ENCODE results near the gene ARL8B.
"Not testable (repeated sequence)": the region's sequence is repeated elsewhere in the genome, so short reads cannot be mapped to it uniquely, and the experiment has no call there.

The ARL8B gene

DNA sequence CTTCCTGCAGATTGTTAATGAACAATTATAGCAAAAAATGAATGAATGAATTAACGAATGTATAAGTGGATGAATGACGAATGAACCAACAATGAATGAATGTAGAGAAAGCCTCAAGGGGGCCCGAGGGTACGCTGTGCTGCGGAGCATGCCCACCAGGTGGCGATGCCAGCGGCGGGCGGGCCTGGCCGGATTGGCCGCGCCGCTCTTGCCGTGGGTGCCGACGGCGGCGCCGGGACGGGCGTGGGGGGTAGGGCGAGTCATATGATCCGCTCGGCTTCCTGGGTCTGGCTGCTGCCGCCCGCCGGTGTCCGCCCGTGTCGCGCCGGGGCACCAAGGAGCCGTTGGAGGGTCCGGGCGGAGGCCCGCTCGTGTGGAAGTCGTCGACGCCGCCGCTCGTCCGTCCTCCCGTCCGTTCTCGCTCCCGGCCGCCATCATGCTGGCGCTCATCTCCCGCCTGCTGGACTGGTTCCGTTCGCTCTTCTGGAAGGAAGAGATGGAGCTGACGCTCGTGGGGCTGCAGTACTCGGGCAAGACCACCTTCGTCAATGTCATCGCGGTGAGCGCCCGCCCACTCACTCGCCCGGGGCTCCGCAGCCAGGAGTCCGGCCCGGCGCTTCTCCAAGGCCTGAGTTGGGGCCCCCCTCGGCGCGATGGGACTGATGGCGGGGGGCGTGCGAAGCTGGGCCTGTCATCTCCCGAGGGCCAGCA lies at the start of gene ARL8B:
Gene ARL8B (plus strand): TSS at position 263 of the 711 bp plus-strand sequence. CDS start 174 bp downstream, at position 437.
- peak; percentile 93 to 96 for DNase-seq

- no peak for DNase-seq
Measured at GRCh38 chr3:5073374-5074085, 48.6 kb upstream of the ARL8B start.

DNA sequence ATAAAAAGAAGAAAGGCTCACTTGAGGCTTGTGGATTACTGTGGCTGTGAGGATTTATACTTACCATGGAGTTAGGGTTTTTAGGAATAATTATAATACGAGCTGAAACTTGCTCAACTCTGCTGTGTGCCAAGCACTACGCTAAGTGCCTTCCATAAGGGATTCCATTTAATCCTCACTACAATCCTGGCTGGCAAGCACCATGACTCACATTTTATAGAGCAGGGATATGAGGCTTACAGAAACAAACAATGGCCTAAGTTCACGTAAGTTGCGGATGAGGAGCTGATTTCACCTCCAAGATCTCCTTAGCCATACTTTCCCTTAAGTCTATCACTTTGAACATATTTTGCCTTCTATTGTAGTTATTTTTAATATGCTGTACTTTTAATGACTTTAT lies 43.9 kb upstream of the ARL8B start:
- no peak for DNase-seq

GRCh38 chr3:5079761-5080160 lies 42.3 kb upstream of the ARL8B start:
- DNase-seq: no peak

DNA sequence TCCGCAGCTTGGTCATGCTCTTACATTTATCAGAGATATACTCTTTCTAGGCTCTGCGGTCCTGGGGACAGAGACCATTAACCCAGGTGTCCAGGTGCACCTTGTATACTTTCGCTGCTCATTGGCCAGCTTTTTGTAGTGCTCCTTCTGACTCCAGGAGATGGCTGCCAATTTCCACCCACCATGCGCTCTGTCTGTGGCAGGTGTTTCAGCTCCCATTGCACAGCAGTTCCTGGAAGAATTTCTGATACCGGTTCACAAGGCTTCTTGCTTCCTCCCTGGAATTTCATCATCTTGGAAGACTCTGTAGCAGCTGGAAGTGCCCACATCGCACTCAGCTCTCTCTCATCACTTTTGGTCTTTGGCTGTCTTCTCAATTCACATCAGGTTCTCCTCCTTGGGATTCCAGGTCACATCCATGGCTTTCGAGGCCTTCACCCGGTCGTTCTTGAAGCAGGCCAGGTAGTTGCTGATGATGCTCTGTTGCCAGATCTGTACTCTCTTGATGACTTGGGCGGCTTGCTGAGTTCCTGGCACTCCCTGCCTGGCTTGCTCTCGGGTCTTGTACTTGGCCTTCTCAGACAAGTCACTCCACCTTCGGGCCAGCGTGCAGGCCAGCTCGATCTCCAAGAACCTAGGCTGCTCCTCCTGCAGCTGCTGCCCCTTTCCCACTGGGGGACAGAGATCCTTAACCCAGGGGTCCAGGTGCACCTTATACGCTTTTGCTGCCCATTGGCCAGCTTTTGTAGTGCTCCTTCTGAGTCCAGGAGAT lies 41.1 kb upstream of the ARL8B start:
- no peak for DNase-seq

GRCh38 chr3:5081973-5082788 lies 39.9 kb upstream of the ARL8B start:
- not testable (repeated sequence) for DNase-seq

DNA sequence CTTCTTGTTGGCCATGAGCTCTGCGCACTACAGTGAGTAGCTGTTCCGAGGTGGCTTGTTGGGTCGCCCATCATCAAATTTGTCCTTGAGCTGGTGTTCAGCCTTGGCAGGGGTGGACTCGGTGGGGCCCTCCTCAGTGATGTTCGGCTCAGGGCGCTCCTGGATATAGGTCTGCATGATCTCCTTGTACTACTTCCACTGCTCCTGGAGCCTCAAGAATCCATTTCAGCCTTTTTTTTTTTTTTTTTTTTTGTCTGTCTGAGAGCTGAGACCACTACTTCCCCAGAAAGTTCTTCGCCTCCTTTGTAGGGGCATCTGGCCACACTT lies 39.3 kb upstream of the ARL8B start:
- no peak for DNase-seq

DNA sequence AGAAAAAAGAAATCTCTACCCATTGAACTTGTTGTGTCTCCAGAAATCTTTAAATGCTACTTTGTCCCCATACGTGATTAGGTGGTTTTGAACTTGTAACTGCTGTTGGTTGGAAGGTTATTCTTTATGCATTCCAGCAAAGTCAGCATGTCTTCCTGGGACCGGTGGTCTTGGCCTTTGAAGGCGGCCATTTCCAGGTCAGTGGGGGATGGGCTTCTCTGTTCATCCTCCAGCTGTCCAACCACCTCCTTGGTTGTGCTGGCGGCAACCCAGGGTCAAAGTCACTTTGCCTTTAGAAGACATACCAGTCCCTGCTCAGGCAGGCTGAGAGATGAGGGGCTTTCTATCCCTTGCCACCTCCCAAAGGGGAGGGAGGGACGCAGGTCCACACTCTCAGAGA lies 37.9 kb upstream of the ARL8B start:
- DNase-seq: no peak

DNA sequence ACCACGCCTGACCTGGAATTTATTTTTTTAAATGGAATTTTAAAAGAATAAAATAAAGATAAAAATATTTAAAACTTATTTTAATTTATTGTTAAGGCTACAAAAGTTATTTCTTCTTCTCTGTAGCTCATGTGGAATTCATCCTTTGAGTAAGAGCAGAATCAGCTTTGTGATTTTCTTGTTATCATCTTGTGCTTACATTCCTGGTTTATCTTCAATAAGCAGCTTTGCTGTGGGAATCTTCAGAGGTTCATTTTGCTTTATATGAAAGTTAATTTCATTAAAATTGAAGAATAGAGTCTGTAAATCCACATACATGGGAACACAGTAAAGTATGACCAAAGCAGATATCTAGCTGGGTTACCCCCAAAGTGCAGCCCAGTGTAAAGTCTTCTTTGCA lies 35.4 kb upstream of the ARL8B start:
- no peak for DNase-seq

DNA sequence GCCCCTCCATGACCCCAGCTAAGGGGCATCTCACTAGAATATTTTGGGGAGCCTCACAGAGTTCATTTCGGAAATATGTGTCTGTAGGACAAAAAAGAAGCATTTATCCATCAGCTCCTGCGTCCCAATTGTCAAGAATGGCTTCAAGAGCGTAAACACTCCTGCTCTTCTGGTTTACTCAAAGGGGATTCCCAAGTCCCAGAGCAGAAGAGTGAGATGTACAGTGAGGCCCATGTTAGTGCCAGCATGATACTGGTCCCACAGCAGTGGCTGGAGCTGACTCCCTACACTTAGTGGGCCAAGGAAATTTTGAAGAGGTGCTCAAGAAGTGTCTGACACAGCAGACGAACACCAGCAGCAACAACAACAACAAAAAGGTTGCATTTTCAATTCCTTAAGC lies 34.9 kb upstream of the ARL8B start:
- no peak for DNase-seq

DNA sequence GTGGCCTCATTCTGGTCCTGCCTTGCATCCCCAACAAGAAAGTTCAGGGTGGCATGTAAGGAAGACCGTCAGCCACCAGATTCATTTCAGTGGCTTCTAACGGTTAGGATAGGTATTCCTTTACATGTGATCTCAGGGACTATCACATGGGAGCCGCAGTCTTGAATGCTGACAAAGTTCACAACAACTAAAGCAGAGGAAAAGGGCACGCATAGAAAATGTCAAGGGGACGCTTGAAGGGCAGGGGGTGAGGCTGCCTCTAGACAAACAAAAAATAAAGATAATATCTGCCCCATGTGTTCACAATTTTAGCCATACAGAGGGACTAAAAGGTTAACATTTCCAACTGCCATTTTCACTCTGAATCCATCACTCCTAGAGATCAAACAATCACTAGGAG lies 31.9 kb upstream of the ARL8B start:
- DNase-seq: no peak

GRCh38 chr3:5092018-5092417 lies 30.1 kb upstream of the ARL8B start:
- DNase-seq: no peak

- DNase-seq: no peak
Measured at GRCh38 chr3:5093731-5094130, 28.4 kb upstream of the ARL8B start.

DNA sequence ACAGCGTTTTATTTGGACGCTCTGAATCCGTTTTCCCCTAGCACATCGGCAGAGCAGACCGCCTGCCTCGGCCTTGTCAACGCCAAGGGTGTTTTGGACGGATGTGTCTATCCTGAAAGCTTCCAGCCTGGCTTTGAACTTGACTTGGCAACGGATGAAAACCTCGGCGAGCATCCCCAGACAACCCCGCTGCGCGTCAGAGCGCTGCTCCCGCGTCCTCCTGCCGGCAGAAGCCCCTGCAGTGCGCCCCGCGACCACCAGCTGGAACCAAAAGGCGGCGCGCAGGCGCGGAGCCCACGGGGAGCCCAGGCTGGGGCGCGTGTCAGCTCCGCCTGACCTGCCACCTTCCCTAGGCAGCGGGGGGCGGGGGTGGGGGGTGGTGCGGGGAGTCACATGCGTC lies 26.2 kb upstream of the ARL8B start:
- DNase-seq: peak in 1 of 2 donors; percentile 3

DNA sequence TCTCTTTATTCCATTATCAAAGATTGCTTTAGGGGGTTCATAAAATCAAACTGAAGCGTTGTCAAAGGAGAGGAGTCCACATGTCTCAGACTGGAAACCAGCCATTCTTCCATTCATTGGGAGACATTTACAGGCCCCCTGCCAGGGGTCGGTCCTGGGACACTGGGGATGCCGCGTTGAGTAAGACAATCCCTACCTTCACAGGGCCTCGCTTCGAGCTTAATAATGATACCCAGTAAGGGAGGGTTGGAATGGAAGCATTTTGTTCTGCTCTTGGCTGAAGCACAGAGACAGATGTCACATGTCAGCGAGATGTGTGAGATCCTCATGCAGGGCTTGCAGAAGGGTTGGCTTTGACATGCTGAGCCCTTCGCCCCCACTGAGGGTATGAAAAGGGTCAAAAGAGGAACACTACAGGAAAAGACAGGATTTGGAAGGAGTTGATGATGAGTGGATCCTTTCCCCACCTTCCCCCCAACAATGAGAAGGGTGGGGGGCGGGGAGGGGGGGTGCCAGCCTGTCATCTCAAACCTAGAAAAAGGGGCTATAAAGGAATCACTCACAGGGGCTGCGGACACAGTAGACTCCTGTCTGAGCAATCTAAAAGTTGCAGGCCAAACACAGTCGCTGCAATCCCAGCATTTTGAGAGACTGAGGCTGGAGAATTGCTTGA lies 25.6 kb upstream of the ARL8B start:
- DNase-seq: no peak

DNA sequence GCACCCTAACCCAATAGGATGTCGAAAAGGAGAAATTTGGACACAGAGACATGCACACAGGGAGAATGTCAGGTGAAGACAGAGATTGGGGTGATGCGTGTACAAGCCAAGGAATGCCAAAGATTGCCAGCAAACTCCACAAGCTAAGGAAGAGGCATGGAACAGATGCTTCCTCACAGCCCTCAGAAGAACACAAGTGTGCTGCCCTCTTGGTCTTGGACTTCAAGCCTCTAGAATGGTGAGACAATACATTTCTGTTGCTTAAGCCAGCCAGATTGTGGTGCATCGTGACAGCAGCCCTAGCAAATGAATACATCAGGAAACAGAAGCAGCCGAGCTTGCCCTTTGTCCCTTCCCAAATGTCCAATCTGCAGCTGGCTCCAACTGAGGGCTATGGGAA lies 23.7 kb upstream of the ARL8B start:
- DNase-seq: no peak

DNA sequence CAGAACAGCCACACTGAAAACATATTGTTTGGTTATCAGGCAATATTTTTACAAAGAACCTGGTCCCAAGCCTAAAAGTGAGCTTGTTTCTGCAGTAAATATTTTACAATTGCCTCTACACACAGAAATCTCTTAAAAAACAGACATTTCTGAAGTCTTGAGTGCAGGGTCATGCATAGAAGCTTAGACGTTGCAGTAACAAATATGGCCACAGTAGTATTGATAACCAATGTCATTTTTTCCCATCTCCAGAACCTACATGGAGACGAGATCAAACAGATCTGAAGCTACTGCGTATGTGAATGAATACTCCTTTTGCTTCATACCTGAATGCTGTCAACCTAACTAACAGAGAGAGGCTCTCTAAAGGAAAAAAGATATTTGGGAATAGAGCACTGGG lies 19.6 kb upstream of the ARL8B start:
- DNase-seq: no peak

DNA sequence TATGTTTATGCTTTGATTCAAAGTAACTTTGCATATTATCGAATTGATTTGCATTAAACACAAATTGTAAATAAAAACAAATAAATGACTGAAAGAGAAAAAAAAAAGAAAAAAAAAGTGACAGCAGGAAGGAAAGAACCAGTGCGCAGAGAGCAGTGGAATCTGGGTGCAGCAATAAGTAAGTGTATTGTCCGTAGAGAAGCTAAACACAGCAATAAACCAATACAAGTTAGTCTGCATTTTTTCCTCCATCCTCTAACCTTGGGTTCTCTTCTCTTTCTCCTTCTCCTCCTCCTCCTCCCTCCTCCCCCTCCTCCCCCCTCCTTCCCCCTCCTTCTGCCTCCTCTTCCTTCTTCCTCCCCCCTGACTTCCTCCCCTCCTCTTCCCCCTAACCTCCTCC lies 18.3 kb upstream of the ARL8B start:
- no peak for DNase-seq

- no peak for DNase-seq
Measured at GRCh38 chr3:5105050-5105449, 17.0 kb upstream of the ARL8B start.

GRCh38 chr3:5106371-5106770 lies 15.7 kb upstream of the ARL8B start:
- not testable (repeated sequence) for DNase-seq

- DNase-seq: not testable (repeated sequence)
Measured at GRCh38 chr3:5106933-5107334, 15.2 kb upstream of the ARL8B start.

GRCh38 chr3:5110337-5110736 lies 11.8 kb upstream of the ARL8B start:
- DNase-seq: no peak

DNA sequence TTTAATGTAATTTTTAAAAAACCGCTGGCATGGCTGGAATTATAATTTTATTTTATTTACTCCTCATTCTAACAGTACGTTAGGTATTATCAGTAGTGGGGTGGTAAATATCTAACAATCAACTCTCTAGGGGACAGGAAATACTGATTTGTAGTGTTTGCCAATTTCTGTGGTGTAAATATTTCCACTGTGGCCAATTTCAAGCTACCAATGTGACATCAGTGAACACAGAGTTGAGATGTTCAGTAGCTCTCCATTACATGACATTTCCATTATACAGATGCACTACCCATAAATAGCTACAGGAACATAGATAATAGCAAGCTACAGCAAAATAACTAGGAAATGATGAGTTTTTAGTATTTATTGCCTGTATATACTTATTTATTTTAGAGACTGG lies 10.0 kb upstream of the ARL8B start:
- no peak for DNase-seq
